ENCODE results near the gene CELA1.

CELA1 gene

DNA sequence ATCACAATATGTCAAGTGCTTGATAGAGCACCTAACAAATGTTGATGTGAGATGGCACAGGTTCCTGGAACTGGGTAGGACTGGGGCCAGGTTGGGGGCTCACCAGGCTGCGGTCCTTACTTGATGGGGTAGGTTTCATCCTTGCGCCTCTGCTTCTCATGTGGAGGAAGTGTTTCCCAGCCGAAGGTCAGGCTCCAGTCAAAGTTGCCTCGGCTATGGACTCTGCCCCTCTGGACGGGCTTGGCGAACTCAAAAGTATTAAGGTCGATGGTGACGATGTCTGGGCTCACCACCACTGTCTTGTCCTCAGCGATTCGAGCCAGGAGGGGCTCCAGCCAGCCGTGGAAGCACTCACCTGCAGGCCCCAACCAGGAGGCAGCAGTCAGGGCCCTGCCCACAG is 17.5 kb upstream of the CELA1 start:
- TF ChIP-seq, protein P1, sequence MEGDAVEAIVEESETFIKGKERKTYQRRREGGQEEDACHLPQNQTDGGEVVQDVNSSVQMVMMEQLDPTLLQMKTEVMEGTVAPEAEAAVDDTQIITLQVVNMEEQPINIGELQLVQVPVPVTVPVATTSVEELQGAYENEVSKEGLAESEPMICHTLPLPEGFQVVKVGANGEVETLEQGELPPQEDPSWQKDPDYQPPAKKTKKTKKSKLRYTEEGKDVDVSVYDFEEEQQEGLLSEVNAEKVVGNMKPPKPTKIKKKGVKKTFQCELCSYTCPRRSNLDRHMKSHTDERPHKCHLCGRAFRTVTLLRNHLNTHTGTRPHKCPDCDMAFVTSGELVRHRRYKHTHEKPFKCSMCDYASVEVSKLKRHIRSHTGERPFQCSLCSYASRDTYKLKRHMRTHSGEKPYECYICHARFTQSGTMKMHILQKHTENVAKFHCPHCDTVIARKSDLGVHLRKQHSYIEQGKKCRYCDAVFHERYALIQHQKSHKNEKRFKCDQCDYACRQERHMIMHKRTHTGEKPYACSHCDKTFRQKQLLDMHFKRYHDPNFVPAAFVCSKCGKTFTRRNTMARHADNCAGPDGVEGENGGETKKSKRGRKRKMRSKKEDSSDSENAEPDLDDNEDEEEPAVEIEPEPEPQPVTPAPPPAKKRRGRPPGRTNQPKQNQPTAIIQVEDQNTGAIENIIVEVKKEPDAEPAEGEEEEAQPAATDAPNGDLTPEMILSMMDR (IDR thresholded peaks at IDR 0.05), result no peak
- Mint-ChIP-seq H3K27ac (no peak overlapping the region), H3K4me3 (no peak overlapping the region), H3K27me3 (ENCODE audit: low read depth, poor library complexity) (peaks cover 5% of the 10 kb centered on the region), H3K4me1 (peaks cover 43% of the 10 kb centered on the region), H3K36me3 (ENCODE audit: low read depth) (no peaks in the 10 kb centered on the region), H3K9me3 (no peaks in the 10 kb centered on the region)
- no peak for DNase-seq

DNA sequence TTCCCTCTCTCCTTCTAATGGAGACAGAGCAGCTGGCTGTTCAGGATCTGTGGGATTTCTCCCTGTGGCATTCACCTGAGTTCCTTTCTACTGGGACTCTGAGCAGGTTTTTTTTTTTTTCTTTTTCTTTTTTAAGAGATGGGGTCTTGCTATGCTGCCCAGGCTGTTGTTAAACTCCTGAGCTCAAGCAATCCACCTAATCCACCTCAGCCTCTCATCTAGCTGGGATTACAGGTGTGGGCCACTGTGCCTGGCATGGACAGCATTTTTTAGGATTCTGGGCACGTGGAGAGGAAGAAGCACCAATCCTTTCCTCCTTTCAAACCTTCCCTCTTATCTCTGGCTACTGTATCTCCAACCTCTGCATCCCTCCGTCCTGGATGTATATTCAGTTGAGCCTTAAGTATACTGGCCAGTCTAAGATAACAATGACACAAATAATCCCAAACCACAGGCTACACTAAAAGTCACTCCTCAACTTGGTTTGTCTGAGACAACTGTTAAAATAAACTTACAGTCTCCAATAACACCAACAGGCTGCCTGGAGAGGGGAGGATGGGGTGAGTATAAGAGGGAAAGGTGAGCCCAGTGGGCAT is 16.4 kb upstream of the CELA1 start:
- Mint-ChIP-seq H3K4me3 (no peak overlapping the region), H3K9me3 (no peaks in the 10 kb centered on the region), H3K27me3 (ENCODE audit: low read depth, poor library complexity) (peaks cover 11% of the 10 kb centered on the region), H3K4me1 (peaks cover 35% of the 10 kb centered on the region), H3K27ac (no peak overlapping the region), H3K36me3 (ENCODE audit: low read depth) (no peaks in the 10 kb centered on the region)
- DNase-seq, result no peak
- TF ChIP-seq, protein P1 (IDR thresholded peaks at IDR 0.05), result no peak

DNA sequence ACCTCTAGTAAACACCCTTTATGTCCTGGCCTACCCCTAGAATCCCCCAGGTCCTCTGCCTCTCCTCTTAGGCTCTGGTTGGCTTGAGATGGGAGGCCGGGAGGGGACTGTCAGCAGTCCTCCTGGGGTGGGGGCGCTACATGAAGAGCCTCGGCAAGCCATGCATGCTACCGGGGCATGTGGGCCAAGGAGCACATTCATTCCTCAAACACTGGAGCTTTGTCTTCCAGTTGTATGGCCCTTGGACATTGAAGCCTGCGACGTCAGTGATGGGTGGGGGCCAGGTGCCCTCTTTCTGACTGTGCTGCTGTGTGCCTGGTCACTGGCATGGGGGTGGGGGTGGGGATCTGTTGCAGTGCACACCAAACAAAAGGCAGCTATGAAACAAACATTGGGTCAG is 15.8 kb upstream of the CELA1 start:
- Mint-ChIP-seq H3K4me1 (peaks cover 31% of the 10 kb centered on the region), H3K27ac (no peak overlapping the region), H3K9me3 (no peaks in the 10 kb centered on the region), H3K27me3 (ENCODE audit: low read depth, poor library complexity) (peaks cover 12% of the 10 kb centered on the region), H3K36me3 (ENCODE audit: low read depth) (no peaks in the 10 kb centered on the region), H3K4me3 (no peak overlapping the region)
- no peak for DNase-seq
- TF ChIP-seq, protein P1 (IDR thresholded peaks at IDR 0.05), result no peak

DNA sequence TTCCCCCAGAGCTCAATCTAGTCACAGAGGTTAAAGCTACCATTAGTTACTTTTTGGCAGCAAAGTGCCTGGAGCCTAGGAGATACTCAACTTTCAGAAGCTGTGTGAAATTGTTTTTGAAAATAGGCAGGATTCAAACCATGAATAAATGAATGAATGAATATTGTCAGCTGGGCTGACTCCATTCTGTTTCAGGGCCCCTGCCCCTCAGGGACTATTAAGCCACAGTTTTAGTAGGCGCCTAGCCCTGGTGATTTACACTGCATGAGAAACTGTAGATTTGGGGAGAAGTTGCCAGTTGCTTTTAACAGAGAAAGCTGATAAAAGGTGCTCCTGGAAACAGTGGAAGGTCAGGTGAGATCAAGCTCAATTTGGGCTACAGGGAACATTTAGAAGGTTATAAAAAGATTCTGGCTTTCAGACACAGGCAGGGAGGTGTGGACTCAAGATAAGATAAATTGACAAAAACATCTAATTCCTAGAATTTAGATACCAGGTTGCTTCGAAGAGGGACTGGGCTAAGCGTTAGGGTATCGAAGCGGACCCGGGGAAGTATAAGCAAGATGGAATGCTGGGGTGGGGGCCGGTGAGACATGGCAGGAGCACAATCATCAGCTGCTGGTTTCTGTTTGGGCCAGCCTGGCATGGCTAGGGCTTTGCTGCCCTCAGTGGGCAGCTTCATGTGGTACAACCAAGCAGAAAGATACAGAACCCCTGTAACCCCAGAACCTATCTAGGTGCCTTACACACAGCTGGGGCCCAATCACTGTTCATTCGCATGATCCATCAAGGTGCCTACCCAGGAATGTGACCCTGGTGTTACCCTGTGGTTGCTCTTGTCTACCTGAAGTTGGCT is 14.9 kb upstream of the CELA1 start:
- Mint-ChIP-seq H3K27me3 (ENCODE audit: low read depth, poor library complexity) (peaks cover 12% of the 10 kb centered on the region), H3K9me3 (no peaks in the 10 kb centered on the region), H3K27ac (peak overlapping the region; percentile 50), H3K4me1 (peaks cover 31% of the 10 kb centered on the region), H3K36me3 (ENCODE audit: low read depth) (no peaks in the 10 kb centered on the region), H3K4me3 (no peak overlapping the region)
- no peak for DNase-seq
- TF ChIP-seq, protein P1 (IDR thresholded peaks at IDR 0.05), result no peak

DNA sequence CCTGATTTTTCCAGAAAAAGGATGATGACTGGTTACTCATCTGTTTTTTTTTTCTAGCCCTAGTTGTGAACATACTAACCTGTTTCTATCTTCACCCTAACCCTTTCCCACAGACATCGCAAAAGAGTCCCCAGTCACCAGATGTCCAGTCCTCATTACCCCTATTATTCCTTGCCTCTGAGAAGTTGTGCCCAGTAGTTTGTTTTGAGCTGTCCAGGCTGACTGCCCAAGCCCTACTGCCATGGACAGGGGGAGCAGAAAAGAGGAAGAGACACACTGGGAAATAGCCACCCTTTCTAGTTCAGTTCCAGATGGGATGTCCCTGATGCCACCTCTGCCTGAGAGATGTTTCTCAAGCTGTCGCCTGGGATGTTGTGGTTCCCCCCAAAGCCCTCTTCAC is 13.8 kb upstream of the CELA1 start:
- TF ChIP-seq, protein P1 (IDR thresholded peaks at IDR 0.05), result no peak
- peaks cover 9% of the 10 kb centered on the region for H3K27me3 Mint-ChIP-seq (ENCODE audit: low read depth, poor library complexity)
- H3K4me1 Mint-ChIP-seq, result peaks cover 31% of the 10 kb centered on the region
- no peaks in the 10 kb centered on the region for H3K36me3 Mint-ChIP-seq (ENCODE audit: low read depth)
- H3K4me3 Mint-ChIP-seq, result no peak overlapping the region
- no peaks in the 10 kb centered on the region for H3K9me3 Mint-ChIP-seq
- peak overlapping the region; percentile 9 for H3K27ac Mint-ChIP-seq
- DNase-seq, result no peak

Data from nephron progenitor cell (in vitro differentiated cells).